HepG2 (cell line): ENCODE measurements around the gene FGGY. TPM values are rescaled to one million over a fixed set of nuclear protein-coding genes. Genes with fewer than 3 reads are reported as not detected.

ENCODE experiments used
- BRF2 ChIP-seq: sonication (generic); formaldehyde crosslinking; IDR thresholded peaks from 2 replicates; pipeline ENCODE4 v1.8.1; 2022; ENCODE audit warnings: mild to moderate bottlenecking, missing genetic modification reagents
- CBX5 ChIP-seq: sonication (generic); formaldehyde crosslinking; IDR thresholded peaks from 2 replicates; pipeline ENCODE4 v1.4.0; 2020; ENCODE audit warnings: missing genetic modification reagents, borderline replicate concordance
- CHD4 ChIP-seq: fragments of 200-600 bp; sonication (generic); IDR thresholded peaks from 2 replicates; pipeline ENCODE4 v1.7.0; 2017; ENCODE audit warnings: mild to moderate bottlenecking, low read length, borderline replicate concordance
- FOXK2 ChIP-seq: fragments of 450-650 bp; IDR thresholded peaks from 2 replicates; pipeline ENCODE4 v1.6.1; 2016
- HMG20B ChIP-seq: conservative IDR thresholded peaks from 2 replicates; pipeline ENCODE4 v1.6.1; 2016; ENCODE audit warnings: missing genetic modification reagents, missing compliant biosample characterization
- ONECUT2 ChIP-seq: sonication (generic); formaldehyde crosslinking; IDR thresholded peaks from 2 replicates; pipeline ENCODE4 v1.4.0; 2020; ENCODE audit warnings: missing genetic modification reagents
- RXRB ChIP-seq: IDR thresholded peaks from 2 replicates; pipeline ENCODE4 v1.6.1; 2016; ENCODE audit warnings: borderline replicate concordance, missing genetic modification reagents, missing compliant biosample characterization
- SP1 ChIP-seq, 2 experiments: fragments of 450-650 bp in 1 of 2; sonication (generic) in 1 of 2; formaldehyde crosslinking in 1 of 2; IDR thresholded peaks; 2 replicates each; pipeline versions ENCODE4 v1.4.0 to v1.6.1; 2016 to 2020; ENCODE audit warnings: missing genetic modification reagents in 1 of 2
- TFAP4 ChIP-seq: sonication (generic); IDR thresholded peaks from 2 replicates; pipeline ENCODE4 v1.6.1; 2016; ENCODE audit warnings: low read depth, borderline replicate concordance
- ZFY ChIP-seq: sonication (generic); formaldehyde crosslinking; IDR thresholded peaks from 2 replicates; pipeline ENCODE4 v1.4.0; 2020; ENCODE audit warnings: missing genetic modification reagents
- ZKSCAN5 ChIP-seq: sonication (generic); formaldehyde crosslinking; IDR thresholded peaks from 2 replicates; pipeline ENCODE4 v1.5.1; 2020; ENCODE audit warnings: mild to moderate bottlenecking, missing genetic modification reagents
- ZMYM4 ChIP-seq: sonication (generic); formaldehyde crosslinking; IDR thresholded peaks from 2 replicates; pipeline ENCODE4 v1.8.1; 2023; ENCODE audit warnings: mild to moderate bottlenecking, missing genetic modification reagents
- ZNF543 ChIP-seq: sonication (generic); formaldehyde crosslinking; IDR thresholded peaks from 2 replicates; pipeline ENCODE4 v1.4.0; 2020; ENCODE audit warnings: mild to moderate bottlenecking, missing genetic modification reagents
- ZNF546 ChIP-seq: sonication (generic); formaldehyde crosslinking; conservative IDR thresholded peaks from 2 replicates; pipeline ENCODE4 v1.8.1; 2023; ENCODE audit warnings: mild to moderate bottlenecking, missing genetic modification reagents
- ZNF605 ChIP-seq: sonication (generic); formaldehyde crosslinking; IDR thresholded peaks from 2 replicates; pipeline ENCODE4 v1.8.0; 2022; ENCODE audit warnings: mild to moderate bottlenecking, missing genetic modification reagents
- ZNF644 ChIP-seq: IDR thresholded peaks from 2 replicates; pipeline ENCODE4 v1.6.1; 2016; ENCODE audit warnings: low read depth
- ZNF646 ChIP-seq: sonication (generic); formaldehyde crosslinking; IDR thresholded peaks from 2 replicates; pipeline ENCODE4 v1.9.0; 2021; ENCODE audit warnings: mild to moderate bottlenecking, missing genetic modification reagents
- ZNF781 ChIP-seq: sonication (generic); formaldehyde crosslinking; IDR thresholded peaks from 2 replicates; pipeline ENCODE4 v1.5.1; 2020; ENCODE audit warnings: borderline replicate concordance, mild to moderate bottlenecking, missing genetic modification reagents; ENCODE audit errors: not compliant biosample characterization
- ZNF816 ChIP-seq: sonication (generic); formaldehyde crosslinking; IDR thresholded peaks from 2 replicates; pipeline ENCODE4 v1.8.0; 2022; ENCODE audit warnings: missing genetic modification reagents, mild to moderate bottlenecking, borderline replicate concordance
- polyA plus RNA-seq, 8 experiments: library from polyadenylated mRNA; depleted of rRNA in 3 of 8; stranded (reverse) in 7 of 8; unstranded in 1 of 8; fragments of >200 nt; fragmentation: Illumina TruSeq in 4 of 8; extraction: Trizol in 4 of 8; gene quantifications; 2 replicates each; pipeline versions ENCODE4 v1.2.1 to v1.2.3, GENCODE V29; 2011 to 2016; ENCODE audit warnings: low read depth in 4 of 8, missing spikeins in 1 of 8, mixed read lengths in 1 of 8; ENCODE audit not compliant: insufficient read depth in 1 of 8
- total RNA-seq, 5 experiments: library from RNA; depleted of rRNA; stranded (reverse); fragments of >200 nt; fragmentation: Illumina TruSeq; extraction: Trizol; gene quantifications; 2 replicates each; pipeline ENCODE4 v1.2.3, GENCODE V29; 2016; ENCODE audit warnings: low read depth in 1 of 5
- TF ChIP-seq, protein P1 (sequence below): sonication (generic); formaldehyde crosslinking; IDR thresholded peaks from 2 replicates; pipeline ENCODE4 v1.8.0; 2022; ENCODE audit warnings: missing genetic modification reagents, mild to moderate bottlenecking, inconsistent platforms, borderline replicate concordance

FGGY gene
- total and polyA plus RNA-seq, 2 of the 13 experiments (the other 11 are each of a cell fraction or from before 2014, with no cell fraction given) = 15.7 to 27.5 TPM

DNA sequence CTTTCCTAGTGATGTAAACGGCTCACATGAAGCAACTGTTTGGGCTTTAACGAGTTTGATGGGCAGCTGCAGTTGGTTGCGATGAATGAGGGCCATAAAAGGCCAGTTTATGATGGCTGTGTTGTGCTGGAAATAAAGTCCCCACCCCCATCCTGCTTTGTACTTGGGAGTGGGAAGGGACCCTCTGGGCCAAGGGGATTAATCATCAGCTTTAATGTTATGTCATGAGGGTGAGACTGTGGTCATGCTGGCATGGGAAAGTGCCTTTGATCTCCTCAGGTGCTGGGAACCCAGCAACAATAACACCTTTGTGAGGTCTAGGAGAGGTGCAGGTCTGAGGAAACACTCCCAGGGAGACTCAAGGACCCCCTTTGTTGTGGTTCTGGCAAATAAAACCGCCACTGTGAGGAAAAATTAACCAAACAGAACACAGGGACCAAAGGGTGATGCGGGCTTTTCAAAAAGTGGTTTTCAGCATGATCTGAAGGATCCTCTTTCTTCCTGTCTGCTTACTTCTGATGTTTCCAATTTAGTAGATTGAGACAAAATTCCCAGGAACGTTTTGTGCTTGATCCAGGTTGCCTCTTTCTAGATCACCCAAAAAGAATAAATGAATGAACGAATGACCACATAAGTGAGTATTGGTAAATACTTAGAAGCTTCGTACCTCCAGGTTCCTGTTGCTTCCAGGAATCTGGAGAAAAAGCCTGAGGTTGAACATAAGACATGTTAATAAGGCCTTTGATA is 260.1 kb downstream of the FGGY start (continued):
- peak; percentile 52; the same call in 1 of the 2 replicates for TF ChIP-seq FOXK2
- TF ChIP-seq SP1 (IDR thresholded peaks at IDR 0.05) = no peak
- no peak for TF ChIP-seq SP1 (CRISPR knock-in tag; IDR thresholded peaks at IDR 0.05)
- TF ChIP-seq BRF2 = peak; percentile 94
- peak; percentile 93 for TF ChIP-seq RXRB (CRISPR knock-in tag)
- peak; percentile 18; the same call in 1 of the 2 replicates for TF ChIP-seq ZFY (CRISPR knock-in tag)
- TF ChIP-seq ZMYM4 = peak; percentile 90
- peak; percentile 71; the same call in 1 of the 2 replicates for TF ChIP-seq ZNF605 (CRISPR knock-in tag)
- TF ChIP-seq, protein P1, sequence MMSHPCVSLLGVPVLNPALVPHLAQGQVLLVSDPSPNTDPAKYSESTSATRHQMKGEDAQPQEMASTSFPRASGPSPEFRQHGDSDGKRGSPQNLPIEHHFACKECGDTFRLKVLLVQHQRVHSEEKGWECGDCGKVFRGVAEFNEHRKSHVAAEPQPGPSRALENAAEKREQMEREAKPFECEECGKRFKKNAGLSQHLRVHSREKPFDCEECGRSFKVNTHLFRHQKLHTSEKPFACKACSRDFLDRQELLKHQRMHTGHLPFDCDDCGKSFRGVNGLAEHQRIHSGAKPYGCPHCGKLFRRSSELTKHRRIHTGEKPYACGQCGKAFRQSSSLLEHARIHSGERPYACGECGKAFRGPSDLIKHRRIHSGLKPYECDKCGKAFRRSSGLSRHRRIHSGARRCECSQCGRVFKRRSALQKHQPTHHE (CRISPR knock-in tag) = no peak; the same call in 1 of the 2 replicates
- TF ChIP-seq ZNF781 (CRISPR knock-in tag) = no peak
- TF ChIP-seq ZNF543 (CRISPR knock-in tag) = peak; percentile 65; the same call in 1 of the 2 replicates
- peak; percentile 83 for TF ChIP-seq ZNF644 (CRISPR knock-in tag)
- TF ChIP-seq CHD4 = peak; percentile 55; the same call in 1 of the 2 replicates
- TF ChIP-seq TFAP4 = peak; percentile 78; the same call in 1 of the 2 replicates
- no peak for TF ChIP-seq ZKSCAN5 (CRISPR knock-in tag)
- peak; percentile 87 for TF ChIP-seq HMG20B
- TF ChIP-seq ZNF546 (CRISPR knock-in tag) = no peak
- no peak for TF ChIP-seq ZNF816 (CRISPR knock-in tag)
- TF ChIP-seq ONECUT2 (CRISPR knock-in tag) = no peak
- TF ChIP-seq ZNF646 (CRISPR knock-in tag) = peak; percentile 51; the same call in 1 of the 2 replicates
- peak; percentile 93; the same call in 1 of the 2 replicates for TF ChIP-seq CBX5 (CRISPR knock-in tag)
